Psoas muscle (tissue), 8 donors: Measurements from ENCODE around the gene PXT1. TPM values are rescaled to one million over a fixed set of nuclear protein-coding genes. Genes with fewer than 3 reads are reported as not detected.

Source experiments
- ATAC-seq, 4 donors: fragments of 200-7000 bp; cut with Tn5 transposase; one replicate each; pipeline ENCODE4 v1.9.1; 2020; ENCODE audit warnings: moderate library complexity in 3 of 4, mild to moderate bottlenecking in 2 of 4
- DNase-seq, 2 donors: peaks; one replicate each; pipeline ENCODE4 v3.0.0-alpha.2; 2020
- H3K27ac ChIP-seq: fragments of 200-600 bp; one replicate; pipeline ENCODE4 v1.8.0; 2022
- H3K27me3 ChIP-seq, 3 donors: fragments of 200-600 bp in 1 of 3; one replicate each; pipeline versions ENCODE4 v1.6.1 to v1.8.0; 2013 to 2022; ENCODE audit warnings: low read length in 2 of 3, mild to moderate bottlenecking in 2 of 3, moderate library complexity in 1 of 3; ENCODE audit not compliant: insufficient read depth in 3 of 3
- H3K36me3 ChIP-seq, 2 donors: fragments of 200-600 bp in 1 of 2; one replicate each; pipeline versions ENCODE4 v1.6.1 to v1.8.0; 2013 to 2022; ENCODE audit warnings: low read depth in 1 of 2, mild to moderate bottlenecking in 1 of 2, moderate library complexity in 1 of 2; ENCODE audit not compliant: insufficient read depth in 1 of 2
- H3K4me1 ChIP-seq: fragments of 200-600 bp; one replicate; pipeline ENCODE4 v1.8.0; 2022
- H3K4me3 ChIP-seq: fragments of 200-600 bp; one replicate; pipeline ENCODE4 v1.8.0; 2022; ENCODE audit warnings: mild to moderate bottlenecking
- H3K9me3 ChIP-seq: fragments of 200-600 bp; one replicate; pipeline ENCODE4 v1.8.0; 2022
- CTCF ChIP-seq: fragments of 200-600 bp; IDR thresholded peaks from one replicate; pipeline ENCODE4 v1.8.0; 2022; ENCODE audit warnings: antibody characterized with exemption
- WGBS, 3 donors: extraction: QIAGEN DNeasy Blood & Tissue Kit; methylation state at CpG; one replicate each; pipeline versions ENCODE4 v1.1.6 to v1.1.7; 2013; 5-methylcytosine and 5-hydroxymethylcytosine counted together
- intact Hi-C, 2 donors: fragments of 100-400 bp; cut with DNase I; formaldehyde crosslinking; loops; one replicate each; pipeline versions ENCODE4 v1.11.0 to v1.14.2; 2022
- polyA plus RNA-seq, 3 donors: library from polyadenylated mRNA; stranded (reverse); fragments of 200-250 nt; gene quantifications; one replicate each; pipeline ENCODE4 v1.2.3, GENCODE V29; 2013
- total RNA-seq, 4 donors: library from RNA; stranded (reverse); fragmentation: NEBNext Ultra II Directional in 2 of 4; extraction: Animal tissue kit (Norgen Biotek cat#: 25700) in 2 of 4; gene quantifications; one replicate each; pipeline versions ENCODE4 v1.2.1 to v1.2.4, GENCODE V29; 2021 to 2023
- donor health status: healthy with polysubstance abuse.
- donor health status: DM: no; HTN: no; CAD: no; lungs with moderate emphysema.
- donor health status: Bipolar disorder and iron deficiency.
- donor health status: healthy.
- donor health status: DM: yes; HTN: yes; CAD: no.
- donor health status: DM: no; HTN: no; CAD: no.
- donor health status: DM: no; HTN: no; CAD: no.
- donor health status: DM: yes; HTN: yes; CAD: no.

The PXT1 gene
- total and polyA plus RNA-seq, 7 donors: 0.03 to 0.34 (median 0.14) TPM; not detected in 1

GRCh38 chr6:36445621-36446020, 3.0 kb upstream of the PXT1 start:
- Histone ChIP-seq H3K36me3 (peaks cover 2 to 8% of the 10 kb centered on the region in 2 donors), H3K9me3 (no peaks in the 10 kb centered on the region), H3K4me1 (peaks cover 40% of the 10 kb centered on the region), H3K4me3 (no peak overlapping the region), H3K27me3 (no peaks in the 10 kb centered on the region), H3K27ac (peak overlapping the region; percentile 95)
- ATAC-seq: no peak
- no peak for DNase-seq
- intact Hi-C loops: loop anchor here (10.0 kb wide), 2 partner anchors 149 to 239 kb away; partner anchors contain the start of gene SRSF3 (in 1 of the 2)
- no peak for TF ChIP-seq CTCF

- Histone ChIP-seq H3K4me1 (peaks cover 41% of the 10 kb centered on the region), H3K4me3 (peak overlapping the region; percentile 77), H3K36me3 (peaks cover 2 to 8% of the 10 kb centered on the region in 2 donors), H3K27me3 (no peaks in the 10 kb centered on the region), H3K27ac (peak overlapping the region; percentile 95), H3K9me3 (no peaks in the 10 kb centered on the region)
- ATAC-seq (no peak), DNase-seq (no peak)
- intact Hi-C loops: loop anchor here (5.0 to 10.0 kb wide), 4 partner anchors 103 to 240 kb away; partner anchors contain the start of genes SRSF3 (in 2 of the 2) and STK38 (in 1 of the 2)
- WGBS, 3 donors: 54 to 65% (median 55%) methylated on average over 3 of the region's 3 CpGs
- no peak for TF ChIP-seq CTCF
Measured at GRCh38 chr6:36444470-36444869, 1.8 kb upstream of the PXT1 start.

GRCh38 chr6:36443471-36444428, 1.1 kb upstream of the PXT1 start:
- ATAC-seq: no peak
- peak overlapping the region; percentile 95 for H3K27ac ChIP-seq
- no peak for TF ChIP-seq CTCF
- peak overlapping the region; percentile 77 for H3K4me3 ChIP-seq
- H3K9me3 ChIP-seq: no peaks in the 10 kb centered on the region
- no peak for DNase-seq
- peaks cover 2 to 5% of the 10 kb centered on the region in 2 donors for H3K36me3 ChIP-seq
- H3K27me3 ChIP-seq: no peaks in the 10 kb centered on the region
- peaks cover 41% of the 10 kb centered on the region for H3K4me1 ChIP-seq
- WGBS, 3 donors: 3 to 6% (median 3%) methylated on average over 18 of the region's 18 CpGs
- intact Hi-C loops: loop anchor here (1.0 to 10.0 kb wide), 6 partner anchors 20 to 241 kb away; partner anchors contain the start of genes SRSF3 (in 2 of the 2) and STK38 (in 1 of the 2)

- 45 to 51% (median 47%) methylated on average over 12 of the region's 12 CpGs for WGBS, 3 donors
Measured at GRCh38 chr6:36442103-36442670, 467 bp downstream of the PXT1 start.

More at GRCh38 chr6:36442103-36442670, 467 bp downstream of the PXT1 start:
- Histone ChIP-seq H3K4me1 (peaks cover 41% of the 10 kb centered on the region), H3K4me3 (peak overlapping the region; percentile 77), H3K27me3 (no peaks in the 10 kb centered on the region), H3K36me3 (no peaks in the 10 kb centered on the region), H3K9me3 (no peaks in the 10 kb centered on the region), H3K27ac (peak overlapping the region; percentile 95)
- intact Hi-C loops: loop anchor here (2.0 to 10.0 kb wide), 5 partner anchors 19 to 243 kb away; partner anchors contain the start of genes SRSF3 (in 2 of the 2) and STK38 (in 1 of the 2)
- DNase-seq (peak in 1 of 2 donors; percentile 24), ATAC-seq (peak in 2 of 4 donors; percentile 7 to 11)
- TF ChIP-seq CTCF: no peak
